Neural crest cell (in vitro differentiated cells): ENCODE data around the gene RBMS3. TPM values are rescaled to one million over a fixed set of nuclear protein-coding genes. Genes with fewer than 3 reads are reported as not detected.
A peak's percentile ranks its signal among the peaks of the same experiment; 100 is the strongest.
"Not testable (repeated sequence)": the region's sequence is repeated elsewhere in the genome, so short reads cannot be mapped to it uniquely, and the experiment has no call there.

Experiments
- DNase-seq: peaks from one replicate; pipeline ENCODE4 v3.0.0; 2021; ENCODE audit warnings: low read depth, mixed read lengths, low spot score
- H3K27ac Mint-ChIP-seq: one replicate; pipeline ENCODE4 v1.8.0; 2021; ENCODE audit warnings: mild to moderate bottlenecking, mixed read lengths; ENCODE audit not compliant: unreplicated experiment
- H3K27me3 Mint-ChIP-seq: 2 replicates; pipeline ENCODE4 v1.8.0; 2021; ENCODE audit warnings: low read depth, mild to moderate bottlenecking, mixed read lengths
- H3K36me3 Mint-ChIP-seq: 2 replicates; pipeline ENCODE4 v1.8.0; 2021; ENCODE audit warnings: low read depth, mild to moderate bottlenecking, mixed read lengths
- H3K4me1 Mint-ChIP-seq: 2 replicates; pipeline ENCODE4 v1.8.0; 2021; ENCODE audit warnings: mixed read lengths
- H3K4me3 Mint-ChIP-seq: one replicate; pipeline ENCODE4 v1.8.0; 2021; ENCODE audit warnings: mild to moderate bottlenecking, mixed read lengths
- H3K9me3 Mint-ChIP-seq: 2 replicates; pipeline ENCODE4 v1.8.0; 2021; ENCODE audit warnings: mixed read lengths
- total RNA-seq: library from RNA; stranded (reverse); gene quantifications from 2 replicates; pipeline ENCODE4 v1.2.1, GENCODE V29; 2021
- TF ChIP-seq, protein P1 (sequence below): fragments of 200-600 bp; sonication (generic); conservative IDR thresholded peaks from 2 replicates; pipeline ENCODE4 v1.5.0; 2021; ENCODE audit warnings: antibody characterized with exemption, mild to moderate bottlenecking

Gene RBMS3
- total RNA-seq, 1 donor from 2014 or later = 35.4 TPM

DNA sequence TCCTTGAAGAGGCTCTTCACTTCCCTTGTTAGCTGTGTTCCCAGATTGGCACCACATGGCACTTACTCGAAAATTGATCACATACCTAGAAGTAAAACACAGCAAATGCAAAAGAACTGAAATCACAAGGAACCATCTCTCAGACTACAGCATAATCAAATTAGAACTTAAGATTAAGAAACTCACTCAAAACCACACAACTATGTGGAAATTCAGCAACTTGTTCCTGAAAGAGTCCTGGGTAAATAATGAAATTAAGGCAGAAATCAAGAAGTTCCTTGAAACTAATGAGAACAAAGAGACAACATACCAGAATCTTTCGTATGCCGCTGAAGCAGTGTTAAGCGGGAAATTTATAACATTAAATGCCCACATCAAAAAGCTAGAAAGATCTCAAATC lies 759.3 kb downstream of the RBMS3 start:
- Mint-ChIP-seq H3K9me3 (peaks cover 7% of the 10 kb centered on the region), H3K27me3 (no peaks in the 10 kb centered on the region), H3K36me3 (peaks cover 7% of the 10 kb centered on the region), H3K4me3 (no peak overlapping the region), H3K4me1 (peaks cover 31% of the 10 kb centered on the region), H3K27ac (no peak overlapping the region)
- TF ChIP-seq, protein P1, sequence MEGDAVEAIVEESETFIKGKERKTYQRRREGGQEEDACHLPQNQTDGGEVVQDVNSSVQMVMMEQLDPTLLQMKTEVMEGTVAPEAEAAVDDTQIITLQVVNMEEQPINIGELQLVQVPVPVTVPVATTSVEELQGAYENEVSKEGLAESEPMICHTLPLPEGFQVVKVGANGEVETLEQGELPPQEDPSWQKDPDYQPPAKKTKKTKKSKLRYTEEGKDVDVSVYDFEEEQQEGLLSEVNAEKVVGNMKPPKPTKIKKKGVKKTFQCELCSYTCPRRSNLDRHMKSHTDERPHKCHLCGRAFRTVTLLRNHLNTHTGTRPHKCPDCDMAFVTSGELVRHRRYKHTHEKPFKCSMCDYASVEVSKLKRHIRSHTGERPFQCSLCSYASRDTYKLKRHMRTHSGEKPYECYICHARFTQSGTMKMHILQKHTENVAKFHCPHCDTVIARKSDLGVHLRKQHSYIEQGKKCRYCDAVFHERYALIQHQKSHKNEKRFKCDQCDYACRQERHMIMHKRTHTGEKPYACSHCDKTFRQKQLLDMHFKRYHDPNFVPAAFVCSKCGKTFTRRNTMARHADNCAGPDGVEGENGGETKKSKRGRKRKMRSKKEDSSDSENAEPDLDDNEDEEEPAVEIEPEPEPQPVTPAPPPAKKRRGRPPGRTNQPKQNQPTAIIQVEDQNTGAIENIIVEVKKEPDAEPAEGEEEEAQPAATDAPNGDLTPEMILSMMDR = no peak
- DNase-seq = no peak

DNA sequence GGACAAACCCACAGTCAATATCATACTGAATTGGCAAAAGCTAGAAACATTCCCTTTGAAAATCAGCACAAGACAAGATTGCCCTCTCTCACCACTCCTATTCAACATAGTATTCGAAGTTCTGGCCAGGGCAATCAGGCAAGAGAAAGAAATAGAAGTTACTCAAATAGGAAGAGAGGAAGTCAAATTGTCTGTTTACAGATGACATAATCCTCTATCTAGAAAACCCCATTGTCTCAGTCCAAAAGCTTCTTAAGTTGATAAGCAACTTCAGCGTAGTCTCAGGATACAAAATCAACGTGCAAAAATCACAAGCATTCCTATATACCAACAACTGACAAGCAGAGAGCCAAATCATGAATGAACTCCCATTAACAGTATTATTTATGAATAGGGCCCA lies 760.6 kb downstream of the RBMS3 start:
- not testable (repeated sequence) for H3K9me3 Mint-ChIP-seq, H3K4me3 Mint-ChIP-seq
- H3K4me1 Mint-ChIP-seq = peaks cover 31% of the 10 kb centered on the region

DNA sequence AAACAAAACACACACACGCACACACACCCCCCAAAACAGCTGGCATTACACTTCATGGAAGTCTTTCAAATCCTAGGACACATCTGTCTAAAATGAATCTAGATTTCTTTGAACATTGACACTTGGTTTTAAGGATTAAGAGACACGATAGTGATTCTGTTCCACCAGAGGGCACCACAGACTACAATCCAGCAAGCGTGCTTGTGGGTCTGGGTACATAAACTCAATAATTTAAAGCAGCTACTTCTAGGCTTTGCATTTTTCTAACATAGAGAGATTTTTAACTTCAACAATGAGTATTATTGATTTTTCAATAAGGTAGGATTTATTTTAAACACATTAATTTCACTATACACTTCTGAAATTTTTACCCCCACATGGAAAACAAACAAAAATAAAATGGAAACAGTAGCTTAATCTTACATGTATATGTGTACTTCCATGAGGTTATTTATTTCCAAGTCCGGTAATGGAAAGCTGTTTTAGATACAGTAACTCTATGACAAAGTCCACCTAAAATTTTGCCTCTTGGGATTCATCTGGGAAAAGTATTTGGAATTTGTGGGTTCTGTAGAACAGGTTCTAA lies 761.5 kb downstream of the RBMS3 start:
- TF ChIP-seq, protein P1 = peak; percentile 89
- peak; percentile 66 for DNase-seq
- Mint-ChIP-seq H3K9me3 (peaks cover 7% of the 10 kb centered on the region), H3K27me3 (no peaks in the 10 kb centered on the region), H3K4me3 (no peak overlapping the region), H3K36me3 (peaks cover 7% of the 10 kb centered on the region), H3K27ac (no peak overlapping the region), H3K4me1 (peaks cover 31% of the 10 kb centered on the region)

More for the DNA sequence above, 760.6 kb downstream of the RBMS3 start:
- H3K27ac Mint-ChIP-seq, DNase-seq, H3K27me3 Mint-ChIP-seq, H3K36me3 Mint-ChIP-seq: not testable (repeated sequence)

DNA sequence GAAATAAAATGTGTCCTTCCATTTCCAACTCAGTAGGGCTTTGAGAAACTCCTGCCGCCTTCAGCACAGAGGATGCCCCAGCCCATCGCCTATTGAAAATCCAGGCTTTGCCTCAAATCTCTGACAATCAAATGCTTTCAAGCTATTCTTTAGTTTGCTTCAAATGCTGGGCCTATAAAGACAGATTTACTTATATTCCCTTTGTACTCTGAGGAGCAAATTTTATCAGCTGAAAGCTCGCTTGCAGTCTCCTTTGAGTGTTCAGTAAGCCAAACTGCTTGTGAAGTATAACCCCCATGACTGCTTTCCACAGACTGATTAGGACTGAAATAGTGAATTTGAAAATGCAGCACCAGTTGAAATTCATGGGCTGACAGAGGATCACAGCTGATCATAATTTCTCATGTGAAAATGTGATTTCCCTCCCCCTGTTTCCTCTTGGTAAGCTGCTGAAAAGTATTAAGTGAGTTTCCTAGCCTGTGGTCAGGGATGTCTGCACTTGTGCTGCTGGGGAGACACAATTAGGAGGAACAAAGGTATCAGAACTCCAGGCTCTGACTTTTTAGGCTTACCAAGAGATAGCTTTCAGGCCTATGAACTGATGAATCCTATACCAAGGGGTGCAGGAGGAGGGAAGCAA lies 762.2 kb downstream of the RBMS3 start:
- peaks cover 31% of the 10 kb centered on the region for H3K4me1 Mint-ChIP-seq
- peaks cover 7% of the 10 kb centered on the region for H3K9me3 Mint-ChIP-seq
- no peak overlapping the region for H3K27ac Mint-ChIP-seq
- TF ChIP-seq, protein P1 = no peak
- DNase-seq = no peak
- H3K27me3 Mint-ChIP-seq = no peaks in the 10 kb centered on the region
- H3K4me3 Mint-ChIP-seq = no peak overlapping the region
- peaks cover 7% of the 10 kb centered on the region for H3K36me3 Mint-ChIP-seq

DNA sequence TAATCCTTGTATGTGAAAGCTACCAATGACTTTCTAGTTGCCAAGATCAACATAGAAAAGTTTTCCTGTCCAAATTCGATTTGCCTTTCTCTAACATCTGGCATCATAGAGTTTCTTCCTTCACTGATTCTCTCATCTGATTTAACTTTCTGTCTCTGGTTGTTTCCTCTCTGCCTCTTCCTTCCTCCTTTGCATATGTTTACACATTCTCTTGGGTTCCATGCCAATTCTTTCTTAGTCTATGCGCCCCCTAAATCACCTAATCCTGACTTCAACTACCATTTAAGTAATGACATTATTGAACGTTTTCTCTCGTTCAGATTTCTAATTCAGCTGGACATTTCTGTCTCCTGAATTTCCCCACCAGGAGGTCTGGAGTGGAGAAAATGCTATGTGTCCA lies 763.6 kb downstream of the RBMS3 start:
- H3K9me3 Mint-ChIP-seq = peaks cover 5% of the 10 kb centered on the region

DNA sequence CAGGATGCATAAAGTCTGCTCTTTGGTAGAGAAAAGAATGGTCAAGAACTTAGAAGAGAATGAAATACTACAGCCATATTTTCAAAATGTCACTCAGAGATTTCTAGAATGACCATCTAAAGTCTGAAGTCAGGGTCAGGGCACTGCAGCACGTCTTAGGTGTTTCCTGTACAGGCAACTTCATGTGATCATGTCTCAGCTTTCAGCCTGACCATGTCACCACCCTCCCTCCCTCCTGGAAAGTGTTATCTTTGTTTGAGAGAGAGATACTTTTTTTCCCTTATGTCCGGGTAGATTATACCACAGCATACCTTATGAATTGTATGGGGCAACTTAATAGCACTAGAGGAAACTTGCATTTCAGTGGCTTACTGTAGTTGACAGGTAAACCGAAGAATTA lies 767.6 kb downstream of the RBMS3 start:
- no peak overlapping the region for H3K4me3 Mint-ChIP-seq
- DNase-seq = no peak
- no peak overlapping the region for H3K27ac Mint-ChIP-seq
- peaks cover 10% of the 10 kb centered on the region for H3K4me1 Mint-ChIP-seq
- H3K27me3 Mint-ChIP-seq = no peaks in the 10 kb centered on the region
- peaks cover 4% of the 10 kb centered on the region for H3K9me3 Mint-ChIP-seq
- TF ChIP-seq, protein P1 = no peak
- H3K36me3 Mint-ChIP-seq = peaks cover 12% of the 10 kb centered on the region

More for the DNA sequence above, 763.6 kb downstream of the RBMS3 start:
- Mint-ChIP-seq H3K36me3 (peaks cover 4% of the 10 kb centered on the region), H3K4me1 (peaks cover 31% of the 10 kb centered on the region), H3K4me3 (no peak overlapping the region), H3K27me3 (no peaks in the 10 kb centered on the region), H3K27ac (no peak overlapping the region)
- no peak for DNase-seq
- TF ChIP-seq, protein P1 = no peak

DNA sequence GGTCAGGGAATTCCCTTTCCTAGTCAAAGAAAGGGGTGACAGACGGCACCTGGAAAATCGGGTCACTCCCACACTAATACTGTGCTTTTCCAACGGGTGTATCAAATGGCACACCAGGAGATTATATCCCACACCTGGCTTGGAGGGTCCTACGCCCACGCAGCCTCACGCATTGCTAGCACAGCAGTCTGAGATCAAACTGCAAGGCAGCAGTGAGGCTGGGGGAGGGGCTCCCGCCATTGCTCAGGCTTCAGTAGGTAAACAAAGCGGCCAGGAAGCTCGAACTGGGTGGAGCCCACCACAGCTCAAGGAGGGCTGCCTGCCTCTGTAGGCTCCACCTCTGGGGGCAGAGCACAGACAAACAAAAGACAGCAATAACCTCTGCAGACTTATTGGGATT lies 769.2 kb downstream of the RBMS3 start:
- not testable (repeated sequence) for H3K9me3 Mint-ChIP-seq, H3K27ac Mint-ChIP-seq, H3K27me3 Mint-ChIP-seq, H3K4me1 Mint-ChIP-seq, H3K4me3 Mint-ChIP-seq, DNase-seq
- H3K36me3 Mint-ChIP-seq = peaks cover 12% of the 10 kb centered on the region
